Measurements from ENCODE around the gene ESPL1. TPM values are rescaled to one million over a fixed set of nuclear protein-coding genes. Genes with fewer than 3 reads are reported as not detected.

Gene ESPL1
- total and polyA plus RNA-seq, 2 of the 13 experiments (the other 11 are each of a cell fraction or from before 2014, with no cell fraction given), result 5.8 to 11.5 TPM

DNA sequence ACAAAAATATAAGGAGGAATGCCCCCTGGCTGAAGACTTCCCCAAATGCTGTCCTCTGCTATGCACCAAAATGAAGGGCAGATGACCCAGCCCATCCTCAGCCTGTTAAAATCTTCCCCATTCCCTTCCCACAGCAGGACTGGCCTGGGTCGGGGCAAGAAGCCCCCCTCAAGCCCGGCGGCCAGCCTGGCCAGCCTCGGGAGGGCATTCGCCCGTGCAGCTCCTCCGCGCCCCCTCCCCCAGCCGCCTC, 36.5 kb upstream of the ESPL1 start:
- H4K20me1 ChIP-seq (ENCODE audit: insufficient read depth, low read length), result no peaks in the 10 kb centered on the region
- no peaks in the 10 kb centered on the region for H3K79me2 ChIP-seq (ENCODE audit: insufficient read depth, low read length)
- no peak for FAIRE-seq
- WGBS (ENCODE audit: low lambda C conversion rate), result no CpG with 5 or more reads among the region's 9 CpGs
- peaks cover 10 to 59% of the 10 kb centered on the region in 2 experiments for H3K27me3 ChIP-seq (ENCODE audit: control insufficient read depth in 1 of 2, insufficient read depth in 2 of 2, low read length in 2 of 2)
- peak overlapping the region in 1 of 3 experiments; percentile 37; a peak in 1 of 6 replicates for H3K4me3 ChIP-seq (replicated peaks in 1 of 3; ENCODE audit: insufficient read depth in 1 of 3, low read depth in 2 of 3, low read length in 3 of 3)
- H3K36me3 ChIP-seq (replicated peaks in 1 of 2; ENCODE audit: control insufficient read depth in 1 of 2, insufficient read depth in 2 of 2, low read length in 2 of 2), result no peaks in the 10 kb centered on the region
- in situ Hi-C loops (cut with HindIII; ENCODE audit: extremely low pct_ligation_motif_present, low pct_unique_long_range_greater_than_20kb) (no loop called here), intact Hi-C loops (cut with micrococcal nuclease; ENCODE audit: unreplicated experiment) (no loop called here)
- H3K9ac ChIP-seq (ENCODE audit: insufficient read depth, low read depth, low read length), result no peak overlapping the region
- TF ChIP-seq NFIB (CRISPR knock-in tag; IDR thresholded peaks at IDR 0.05; ENCODE audit: borderline replicate concordance) (no peak), SALL1 (CRISPR knock-in tag; IDR thresholded peaks at IDR 0.05) (no peak), CBX5 (CRISPR knock-in tag; IDR thresholded peaks at IDR 0.05; ENCODE audit: borderline replicate concordance) (no peak)
- no TSS peak for BruUV-seq (replicated peaks)
- peaks cover 38% of the 10 kb centered on the region for H3K4me1 ChIP-seq (ENCODE audit: insufficient read depth, low read length)
- no peak for DNase-seq (ENCODE audit: low spot score)
- H3K4me2 ChIP-seq (ENCODE audit: low read depth, low read length), result peak overlapping the region; percentile 42
- ATAC-seq, result no peak
- no peaks in the 10 kb centered on the region for H3K9me3 ChIP-seq (ENCODE audit: low read length)
- ChIA-PET POLR2A (interaction anchor here (2.5 kb wide), 1 partner anchor 11 kb away, joined by 7 read pairs; no protein-coding TSS in a partner anchor), CTCF (ENCODE audit: low intra/inter-chr PET ratio, low total read pairs) (no interaction called here)
- no peak overlapping the region for H2AFZ ChIP-seq (ENCODE audit: low read length)
- H3K27ac ChIP-seq (ENCODE audit: extremely low read length, insufficient read depth, low read length), result no peak overlapping the region

DNA sequence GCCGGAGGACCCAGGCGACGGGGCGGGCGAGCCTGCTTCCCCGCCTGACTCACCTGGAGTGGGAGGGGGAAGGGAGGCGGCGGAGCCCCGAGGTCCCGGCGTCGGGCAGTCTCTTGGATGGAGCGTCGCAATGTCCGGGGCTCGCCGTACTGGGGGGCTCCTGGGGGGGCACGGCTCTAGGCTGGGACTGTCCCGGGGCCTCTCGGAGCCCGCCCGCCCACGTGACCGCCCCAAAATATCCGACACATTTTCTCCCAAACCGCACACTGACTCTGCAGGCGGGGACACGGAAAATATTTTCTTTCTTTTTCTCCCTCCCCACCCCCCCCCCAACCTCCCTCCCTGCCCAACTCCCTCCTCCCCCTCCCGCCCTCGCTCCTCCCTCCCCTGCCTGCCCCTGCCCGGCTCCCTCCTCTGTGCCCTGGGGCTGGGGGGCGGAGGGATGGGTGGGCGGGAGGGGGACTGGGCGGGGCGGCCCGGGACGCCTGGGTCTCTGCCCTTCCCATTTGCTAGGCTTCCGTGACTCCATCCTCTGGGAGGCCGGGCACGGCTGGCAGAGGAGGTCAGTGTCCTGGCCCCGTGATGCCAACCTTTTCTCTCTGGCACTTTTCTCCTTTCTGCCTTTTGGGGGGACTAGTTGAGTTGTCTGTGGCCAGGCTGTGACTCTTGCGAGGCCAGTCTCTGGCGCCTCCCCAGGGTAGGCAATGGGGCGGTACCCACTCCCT, 36.0 kb upstream of the ESPL1 start, which contains the start of gene RARG:
Gene RARG, minus strand, starts transcription at position 289 of the 725 bp plus-strand sequence. CDS start 4,664 bp downstream, outside the sequence.
- DNase-seq (ENCODE audit: low spot score), result no peak
- no peak for FAIRE-seq
- peaks cover 38% of the 10 kb centered on the region for H3K4me1 ChIP-seq (ENCODE audit: insufficient read depth, low read length)
- intact Hi-C loops (cut with micrococcal nuclease; ENCODE audit: unreplicated experiment), result no loop called here
- H2AFZ ChIP-seq (ENCODE audit: low read length), result no peak within 1 kb of the TSS
- peak within 1 kb of the TSS in 1 of 3 experiments; percentile 37; a peak in 2 of 6 replicates for H3K4me3 ChIP-seq (replicated peaks in 1 of 3; ENCODE audit: insufficient read depth in 1 of 3, low read depth in 2 of 3, low read length in 3 of 3)
- ChIA-PET CTCF (ENCODE audit: low intra/inter-chr PET ratio, low total read pairs) (no interaction called here), POLR2A (interaction anchor here (2.5 kb wide), 1 partner anchor 11 kb away, joined by 7 read pairs; no protein-coding TSS in a partner anchor)
- in situ Hi-C loops (cut with HindIII; ENCODE audit: extremely low pct_ligation_motif_present, low pct_unique_long_range_greater_than_20kb), result no loop called here
- no peaks in the 10 kb centered on the region for H4K20me1 ChIP-seq (ENCODE audit: insufficient read depth, low read length)
- H3K27ac ChIP-seq (ENCODE audit: extremely low read length, insufficient read depth, low read length), result no peak within 1 kb of the TSS
- H3K9me3 ChIP-seq (ENCODE audit: low read length), result no peaks in the 10 kb centered on the region
- H3K79me2 ChIP-seq (ENCODE audit: insufficient read depth, low read length), result no peaks in the 10 kb centered on the region
- no peaks in the 10 kb centered on the region for H3K36me3 ChIP-seq (replicated peaks in 1 of 2; ENCODE audit: control insufficient read depth in 1 of 2, insufficient read depth in 2 of 2, low read length in 2 of 2)
- peak; percentile 11 for ATAC-seq
- H3K9ac ChIP-seq (ENCODE audit: insufficient read depth, low read depth, low read length), result no peak within 1 kb of the TSS
- H3K27me3 ChIP-seq (ENCODE audit: control insufficient read depth in 1 of 2, insufficient read depth in 2 of 2, low read length in 2 of 2), result peaks cover 10 to 63% of the 10 kb centered on the region in 2 experiments
- 4% methylated on average over 22 of the region's 44 CpGs for WGBS (ENCODE audit: low lambda C conversion rate)
- TF ChIP-seq BORCS8-MEF2B (CRISPR knock-in tag; IDR thresholded peaks at IDR 0.05), result no peak
- peak; percentile 29 for TF ChIP-seq HNRNPK (IDR thresholded peaks at IDR 0.05; ENCODE audit: low read depth, low read length, poor library complexity, severe bottlenecking)
- 0 out of 2 replicates have a peak, but pooled peaks have one; percentile 26 for TF ChIP-seq FOSL2 (CRISPR knock-in tag; IDR thresholded peaks at IDR 0.05)
- TF ChIP-seq NKX3-1 (CRISPR knock-in tag; IDR thresholded peaks at IDR 0.05), result no peak
- TF ChIP-seq, protein P1, sequence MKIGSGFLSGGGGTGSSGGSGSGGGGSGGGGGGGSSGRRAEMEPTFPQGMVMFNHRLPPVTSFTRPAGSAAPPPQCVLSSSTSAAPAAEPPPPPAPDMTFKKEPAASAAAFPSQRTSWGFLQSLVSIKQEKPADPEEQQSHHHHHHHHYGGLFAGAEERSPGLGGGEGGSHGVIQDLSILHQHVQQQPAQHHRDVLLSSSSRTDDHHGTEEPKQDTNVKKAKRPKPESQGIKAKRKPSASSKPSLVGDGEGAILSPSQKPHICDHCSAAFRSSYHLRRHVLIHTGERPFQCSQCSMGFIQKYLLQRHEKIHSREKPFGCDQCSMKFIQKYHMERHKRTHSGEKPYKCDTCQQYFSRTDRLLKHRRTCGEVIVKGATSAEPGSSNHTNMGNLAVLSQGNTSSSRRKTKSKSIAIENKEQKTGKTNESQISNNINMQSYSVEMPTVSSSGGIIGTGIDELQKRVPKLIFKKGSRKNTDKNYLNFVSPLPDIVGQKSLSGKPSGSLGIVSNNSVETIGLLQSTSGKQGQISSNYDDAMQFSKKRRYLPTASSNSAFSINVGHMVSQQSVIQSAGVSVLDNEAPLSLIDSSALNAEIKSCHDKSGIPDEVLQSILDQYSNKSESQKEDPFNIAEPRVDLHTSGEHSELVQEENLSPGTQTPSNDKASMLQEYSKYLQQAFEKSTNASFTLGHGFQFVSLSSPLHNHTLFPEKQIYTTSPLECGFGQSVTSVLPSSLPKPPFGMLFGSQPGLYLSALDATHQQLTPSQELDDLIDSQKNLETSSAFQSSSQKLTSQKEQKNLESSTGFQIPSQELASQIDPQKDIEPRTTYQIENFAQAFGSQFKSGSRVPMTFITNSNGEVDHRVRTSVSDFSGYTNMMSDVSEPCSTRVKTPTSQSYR (CRISPR knock-in tag; IDR thresholded peaks at IDR 0.05; ENCODE audit: borderline replicate concordance), result peak; percentile 27; the same call in 1 of the 2 replicates
- TF ChIP-seq, protein P2, sequence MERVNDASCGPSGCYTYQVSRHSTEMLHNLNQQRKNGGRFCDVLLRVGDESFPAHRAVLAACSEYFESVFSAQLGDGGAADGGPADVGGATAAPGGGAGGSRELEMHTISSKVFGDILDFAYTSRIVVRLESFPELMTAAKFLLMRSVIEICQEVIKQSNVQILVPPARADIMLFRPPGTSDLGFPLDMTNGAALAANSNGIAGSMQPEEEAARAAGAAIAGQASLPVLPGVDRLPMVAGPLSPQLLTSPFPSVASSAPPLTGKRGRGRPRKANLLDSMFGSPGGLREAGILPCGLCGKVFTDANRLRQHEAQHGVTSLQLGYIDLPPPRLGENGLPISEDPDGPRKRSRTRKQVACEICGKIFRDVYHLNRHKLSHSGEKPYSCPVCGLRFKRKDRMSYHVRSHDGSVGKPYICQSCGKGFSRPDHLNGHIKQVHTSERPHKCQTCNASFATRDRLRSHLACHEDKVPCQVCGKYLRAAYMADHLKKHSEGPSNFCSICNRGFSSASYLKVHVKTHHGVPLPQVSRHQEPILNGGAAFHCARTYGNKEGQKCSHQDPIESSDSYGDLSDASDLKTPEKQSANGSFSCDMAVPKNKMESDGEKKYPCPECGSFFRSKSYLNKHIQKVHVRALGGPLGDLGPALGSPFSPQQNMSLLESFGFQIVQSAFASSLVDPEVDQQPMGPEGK (CRISPR knock-in tag; IDR thresholded peaks at IDR 0.05), result peak; percentile 33; the same call in 1 of the 2 replicates
- peak; percentile 49; the same call in 1 of the 2 replicates for TF ChIP-seq ZNF777 (CRISPR knock-in tag; IDR thresholded peaks at IDR 0.05)
- no peak for TF ChIP-seq RXRA (CRISPR knock-in tag; IDR thresholded peaks at IDR 0.05)
- peak within 1 kb of the TSS; percentile 42 for H3K4me2 ChIP-seq (ENCODE audit: low read depth, low read length)
- no TSS peak for BruUV-seq (replicated peaks)

Measured in HepG2 (cell line).